Keratinocyte (primary cell): Measurements from ENCODE around the gene NEK6. TPM values are rescaled to one million over a fixed set of nuclear protein-coding genes. Genes with fewer than 3 reads are reported as not detected.

Experiments
- DNase-seq: peaks from one replicate; pipeline ENCODE4 v3.0.0-alpha.2; 2011; ENCODE audit warnings: low read depth, missing footprints, low spot score
- FAIRE-seq: peaks from 2 replicates; lab custom pipeline; 2011; peaks lifted over from hg19 to GRCh38; lab: Jason Lieb, UNC
- H2AFZ ChIP-seq: 2 replicates; pipeline ENCODE4 v1.6.0; 2012; ENCODE audit warnings: low read length, control low read depth, inconsistent platforms; ENCODE audit not compliant: control insufficient read depth
- H3K27ac ChIP-seq: 2 replicates; pipeline ENCODE4 v1.5.1; 2011; ENCODE audit warnings: low read length; ENCODE audit not compliant: control insufficient read depth, insufficient read depth
- H3K27me3 ChIP-seq: 3 replicates; pipeline ENCODE4 v1.6.0; 2011; ENCODE audit warnings: low read length; ENCODE audit not compliant: control insufficient read depth, insufficient read depth; ENCODE audit errors: extremely low read depth
- H3K36me3 ChIP-seq, 2 experiments: 2 replicates in 1 of 2; 3 replicates in 1 of 2; pipeline ENCODE4 v1.5.1; 2011; ENCODE audit warnings: low read length in 2 of 2, mild to moderate bottlenecking in 1 of 2; ENCODE audit not compliant: control insufficient read depth in 2 of 2, insufficient read depth in 2 of 2; ENCODE audit errors: extremely low read depth in 1 of 2
- H3K4me1 ChIP-seq: 3 replicates; pipeline ENCODE4 v1.5.1; 2011; ENCODE audit warnings: low read length; ENCODE audit not compliant: control insufficient read depth, insufficient read depth; ENCODE audit errors: extremely low read depth
- H3K4me2 ChIP-seq: 3 replicates; pipeline ENCODE4 v1.6.0; 2011; ENCODE audit warnings: low read depth, low read length; ENCODE audit not compliant: control insufficient read depth, insufficient read depth; ENCODE audit errors: extremely low read depth
- H3K4me3 ChIP-seq, 3 experiments: fragments of 200-600 bp in 1 of 3; sonication (generic) in 1 of 3; 2 replicates in 2 of 3; 3 replicates in 1 of 3; pipeline ENCODE4 v1.5.1; 2011 to 2016; ENCODE audit warnings: low read length in 3 of 3, mild to moderate bottlenecking in 3 of 3, control low read depth in 2 of 3, inconsistent platforms in 1 of 3, low read depth in 1 of 3, mixed read lengths in 1 of 3, mixed run types in 1 of 3, moderate library complexity in 1 of 3; ENCODE audit not compliant: control insufficient read depth in 2 of 3, insufficient read depth in 2 of 3; ENCODE audit errors: extremely low read depth in 1 of 3
- H3K79me2 ChIP-seq: 2 replicates; pipeline ENCODE4 v1.6.0; 2012; ENCODE audit warnings: low read length; ENCODE audit not compliant: control insufficient read depth, insufficient read depth
- H3K9ac ChIP-seq: 3 replicates; pipeline ENCODE4 v1.6.0; 2011; ENCODE audit warnings: low read length; ENCODE audit not compliant: control insufficient read depth, insufficient read depth; ENCODE audit errors: extremely low read depth
- H3K9me1 ChIP-seq: 3 replicates; pipeline ENCODE4 v1.6.0; 2011; ENCODE audit warnings: low read length; ENCODE audit not compliant: control insufficient read depth, insufficient read depth; ENCODE audit errors: extremely low read depth
- H3K9me3 ChIP-seq: 2 replicates; pipeline ENCODE4 v1.5.1; 2012; ENCODE audit warnings: low read depth, low read length; ENCODE audit not compliant: control insufficient read depth
- H4K20me1 ChIP-seq: 3 replicates; pipeline ENCODE4 v1.6.0; 2011; ENCODE audit warnings: low read length; ENCODE audit not compliant: control insufficient read depth, insufficient read depth; ENCODE audit errors: extremely low read depth
- CTCF ChIP-seq, 3 experiments: IDR thresholded peaks in 1 of 3; conservative IDR thresholded peaks in 1 of 3; optimal IDR thresholded peaks in 1 of 3; 2 replicates in 2 of 3; 3 replicates in 1 of 3; pipeline versions ENCODE3 to v1.5.1; 2011; ENCODE audit warnings: low read length in 3 of 3, mild to moderate bottlenecking in 3 of 3, moderate library complexity in 2 of 3, control low read depth in 1 of 3, inconsistent platforms in 1 of 3; ENCODE audit not compliant: insufficient read depth in 2 of 3; ENCODE audit errors: extremely low read depth in 1 of 3
- EZH2 ChIP-seq: IDR thresholded peaks from one replicate; pipeline ENCODE4 v1.6.1; 2012; ENCODE audit warnings: inconsistent platforms, mild to moderate bottlenecking, low read length, moderate library complexity
- dilution Hi-C: fragments of 300-500 bp; cut with MboI; formaldehyde crosslinking; loops from one replicate; pipeline ENCODE4 v1.7.0; 2020; ENCODE audit warnings: low sequenced_read_pairs; ENCODE audit not compliant: extremely low pct_ligation_motif_present
- polyA plus RNA-seq, 5 experiments: library from polyadenylated mRNA; depleted of rRNA in 3 of 5; stranded (reverse) in 3 of 5; stranded (forward) in 1 of 5; unstranded in 1 of 5; fragments of >200 nt; gene quantifications; 1 replicate in 1 of 5; 2 replicates in 3 of 5; 3 replicates in 1 of 5; pipeline versions ENCODE4 v1.2.1 to v1.2.3, GENCODE V29; 2011 to 2012; ENCODE audit warnings: missing spikeins in 2 of 5, low read depth in 1 of 5, low replicate concordance in 1 of 5

The NEK6 gene
- polyA plus RNA-seq, 1 donor (not counting 4 experiments of a cell fraction or from before 2014, with no cell fraction given), result 56.4 TPM

DNA sequence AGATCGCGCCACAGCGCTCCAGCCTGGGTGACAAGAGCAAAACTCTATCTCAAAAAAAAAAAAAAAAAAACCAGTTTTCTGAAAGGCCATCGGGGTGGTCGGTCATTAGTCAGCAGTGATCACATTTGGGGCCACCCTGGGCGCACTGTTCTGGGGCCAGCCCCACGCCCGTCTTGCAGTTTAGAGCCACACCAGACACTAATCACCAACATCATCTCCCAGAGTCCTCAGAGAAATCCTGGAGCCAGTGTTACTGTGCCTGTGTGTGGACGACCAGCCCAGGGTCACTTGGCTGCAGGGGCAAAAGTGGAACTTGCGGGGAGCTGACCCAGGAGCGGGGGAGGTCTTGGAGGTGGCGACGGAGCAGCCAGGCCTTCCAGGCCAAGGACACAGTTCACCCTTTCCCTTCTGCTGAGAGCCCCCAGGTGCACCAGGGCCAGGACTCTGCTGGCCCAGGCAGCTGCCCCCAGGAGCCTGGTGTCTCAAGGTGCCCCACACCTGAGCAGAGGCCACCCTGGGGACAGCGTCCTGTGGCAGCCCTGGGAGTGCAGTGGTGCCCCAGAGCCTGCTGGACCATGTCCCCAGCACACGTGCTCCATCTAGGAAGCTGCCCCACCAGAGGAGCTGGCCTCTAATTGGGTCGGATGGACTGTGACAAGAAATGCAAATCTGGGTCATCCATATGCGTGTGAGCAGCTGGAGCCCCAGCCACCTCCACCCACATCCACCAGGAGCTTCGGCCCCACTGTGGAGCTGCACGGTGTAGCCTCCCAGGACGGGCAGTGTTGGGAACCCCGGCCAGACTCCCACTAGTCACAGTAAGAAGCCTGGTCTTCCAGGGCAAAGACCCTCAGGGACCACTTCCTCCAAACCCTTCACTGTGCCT is 51.1 kb downstream of the NEK6 start:
- H3K9me3 ChIP-seq, result no peaks in the 10 kb centered on the region
- no peaks in the 10 kb centered on the region for H4K20me1 ChIP-seq
- peaks cover 1% of the 10 kb centered on the region for H3K9me1 ChIP-seq
- dilution Hi-C loops, result loop anchor here (25.0 kb wide), 1 partner anchor 197 kb away; no protein-coding TSS in a partner anchor
- TF ChIP-seq CTCF (optimal IDR thresholded peaks at IDR 0.05 in 1 of 3, IDR thresholded peaks at IDR 0.05 in 1 of 3, conservative IDR thresholded peaks at IDR 0.05 in 1 of 3; ENCODE audit: extremely low read depth in 1 of 3, insufficient read depth in 2 of 3, low read length in 3 of 3) (no peak), EZH2 (no peak)
- peaks cover 12 to 46% of the 10 kb centered on the region in 2 experiments for H3K36me3 ChIP-seq
- H3K79me2 ChIP-seq, result peaks cover 25% of the 10 kb centered on the region
- H3K4me1 ChIP-seq, result peaks cover 31% of the 10 kb centered on the region
- H3K4me3 ChIP-seq, result no peak overlapping the region
- no peaks in the 10 kb centered on the region for H3K27me3 ChIP-seq
- H3K4me2 ChIP-seq, result no peak overlapping the region
- DNase-seq (no peak), FAIRE-seq (no peak)
- peak overlapping the region; percentile 68 for H3K27ac ChIP-seq
- H2AFZ ChIP-seq, result no peak overlapping the region
- H3K9ac ChIP-seq, result no peak overlapping the region

DNA sequence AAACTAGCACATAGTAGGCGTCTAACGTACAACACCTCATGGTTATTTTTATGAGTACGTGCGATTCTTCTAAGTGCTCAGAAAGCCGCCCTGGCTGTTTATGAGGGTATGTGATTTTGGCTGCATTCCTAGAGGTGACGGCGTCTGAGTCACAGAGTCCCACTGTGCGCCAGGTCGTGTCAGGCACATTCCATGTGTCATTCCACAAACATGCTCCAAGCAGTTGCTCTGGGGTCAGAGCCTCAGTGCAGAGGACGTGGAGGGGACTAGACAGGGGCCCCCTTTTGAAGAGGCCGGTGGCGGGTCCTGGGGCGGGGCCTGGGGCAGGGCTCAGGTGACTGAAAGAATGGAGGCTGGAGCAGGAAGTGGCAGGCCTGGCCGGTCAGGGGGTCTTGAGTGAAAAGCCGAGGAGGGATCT is 51.9 kb downstream of the NEK6 start:
- no peak overlapping the region for H3K4me3 ChIP-seq
- H3K9ac ChIP-seq, result peak overlapping the region; percentile 13
- FAIRE-seq (peak; percentile 98), DNase-seq (peak; percentile 73)
- H3K4me1 ChIP-seq, result peaks cover 31% of the 10 kb centered on the region
- no peaks in the 10 kb centered on the region for H4K20me1 ChIP-seq
- H3K79me2 ChIP-seq, result peaks cover 25% of the 10 kb centered on the region
- peak overlapping the region; percentile 68 for H3K27ac ChIP-seq
- H2AFZ ChIP-seq, result no peak overlapping the region
- TF ChIP-seq CTCF (optimal IDR thresholded peaks at IDR 0.05 in 1 of 3, IDR thresholded peaks at IDR 0.05 in 1 of 3, conservative IDR thresholded peaks at IDR 0.05 in 1 of 3; ENCODE audit: extremely low read depth in 1 of 3, insufficient read depth in 2 of 3, low read length in 3 of 3), result no peak
- TF ChIP-seq EZH2, result no peak
- no peaks in the 10 kb centered on the region for H3K9me1 ChIP-seq
- dilution Hi-C loops, result loop anchor here (25.0 kb wide), 1 partner anchor 197 kb away; no protein-coding TSS in a partner anchor
- H3K4me2 ChIP-seq, result peak overlapping the region; percentile 43
- H3K36me3 ChIP-seq, result peaks cover 10 to 38% of the 10 kb centered on the region in 2 experiments
- H3K9me3 ChIP-seq, result no peaks in the 10 kb centered on the region
- H3K27me3 ChIP-seq, result no peaks in the 10 kb centered on the region
